OCI-M1 (cell line): ENCODE results near the gene LCTL.
"Not testable (repeated sequence)": the region's sequence is repeated elsewhere in the genome, so short reads cannot be mapped to it uniquely, and the experiment has no call there.

Experiments
- DNase-seq: peaks from one replicate; lab custom pipeline; 2025; lab: John Stamatoyannopoulos, UW

The LCTL gene

GRCh38 chr15:66500346-66500745 lies 65.5 kb downstream of the LCTL start:
- not testable (repeated sequence) for DNase-seq

GRCh38 chr15:66498501-66499386 lies 67.1 kb downstream of the LCTL start:
- DNase-seq, result peak; percentile 68
